CD8-positive, alpha-beta memory T cell (primary cell): Measurements from ENCODE around the gene EHMT1. TPM values are rescaled to one million over a fixed set of nuclear protein-coding genes. Genes with fewer than 3 reads are reported as not detected.

Experiments
- CTCF ChIA-PET: fragments of 350-600 bp; sonication (Branson Sonifier 250); formaldehyde crosslinking; loops from one replicate; lab custom pipeline; 2021; ENCODE audit warnings: antibody characterized with exemption; lab: Charles Lee
- POLR2A ChIA-PET: fragments of 350-600 bp; sonication (Branson Sonifier 250); formaldehyde crosslinking; loops from one replicate; lab custom pipeline; 2021; ENCODE audit warnings: antibody characterized with exemption; lab: Charles Lee
- DNase-seq, 5 donors: peaks; one replicate each; pipeline versions ENCODE4 v3.0.0 to v3.0.0-alpha.2; 2020 to 2022; ENCODE audit warnings: mixed read lengths in 1 of 5
- H3K27ac ChIP-seq: one replicate; pipeline ENCODE4 v1.7.0; 2013; ENCODE audit warnings: low read depth, mild to moderate bottlenecking, low read length, moderate library complexity
- H3K27me3 ChIP-seq: 2 replicates; pipeline ENCODE4 v1.7.0; 2013; ENCODE audit warnings: low read length, mild to moderate bottlenecking; ENCODE audit not compliant: insufficient read depth, poor library complexity, severe bottlenecking
- H3K36me3 ChIP-seq: 2 replicates; pipeline ENCODE4 v1.7.0; 2013; ENCODE audit warnings: mild to moderate bottlenecking, low read length, moderate library complexity; ENCODE audit not compliant: insufficient read depth
- H3K4me1 ChIP-seq: 2 replicates; pipeline ENCODE4 v1.7.0; 2013; ENCODE audit warnings: mild to moderate bottlenecking, low read length, moderate library complexity; ENCODE audit not compliant: insufficient read depth
- H3K4me3 ChIP-seq: 2 replicates; pipeline ENCODE4 v1.7.0; 2013; ENCODE audit warnings: mild to moderate bottlenecking, low read length
- H3K9me3 ChIP-seq: 2 replicates; pipeline ENCODE4 v1.7.0; 2013; ENCODE audit warnings: mild to moderate bottlenecking, low read length
- H3K27ac Mint-ChIP-seq, 8 donors: one replicate each; pipeline ENCODE4 v1.8.0; 2020 to 2021; ENCODE audit warnings: mixed read lengths in 8 of 8, mild to moderate bottlenecking in 6 of 8, inconsistent platforms in 3 of 8, moderate library complexity in 3 of 8
- H3K27me3 Mint-ChIP-seq, 2 donors: one replicate each; pipeline ENCODE4 v1.8.0; 2020 to 2021; ENCODE audit warnings: mixed read lengths in 2 of 2, mild to moderate bottlenecking in 1 of 2, moderate library complexity in 1 of 2
- H3K36me3 Mint-ChIP-seq, 3 donors: one replicate each; pipeline ENCODE4 v1.8.0; 2020 to 2021; ENCODE audit warnings: mixed read lengths in 3 of 3, inconsistent platforms in 1 of 3, mild to moderate bottlenecking in 1 of 3
- H3K4me1 Mint-ChIP-seq, 3 donors: one replicate each; pipeline ENCODE4 v1.8.0; 2020 to 2021; ENCODE audit warnings: mixed read lengths in 3 of 3, inconsistent platforms in 1 of 3, mild to moderate bottlenecking in 1 of 3
- H3K4me3 Mint-ChIP-seq, 7 donors: one replicate each; pipeline ENCODE4 v1.8.0; 2020 to 2021; ENCODE audit warnings: mixed read lengths in 7 of 7, mild to moderate bottlenecking in 6 of 7, moderate library complexity in 4 of 7, inconsistent platforms in 2 of 7
- H3K9me3 Mint-ChIP-seq, 5 donors: one replicate each; pipeline ENCODE4 v1.8.0; 2020 to 2022; ENCODE audit warnings: mixed read lengths in 5 of 5, mild to moderate bottlenecking in 3 of 5, moderate library complexity in 2 of 5, inconsistent platforms in 1 of 5
- polyA plus RNA-seq: library from polyadenylated mRNA; unstranded; fragments of 300-500 nt; fragmentation: Illumina TruSeq; gene quantifications from one replicate; pipeline ENCODE4 v1.2.3, GENCODE V29; 2021
- total RNA-seq, 2 experiments: library from RNA; stranded (reverse); gene quantifications; one replicate each; pipeline ENCODE4 v1.2.3, GENCODE V29; 2021

Gene EHMT1
- total RNA-seq, result 10 to 100 TPM; 68.9 to 74.6 TPM
- 37.0 TPM for polyA plus RNA-seq

GRCh38 chr9:137618105-137619067 lies at the start of gene EHMT1:
Gene EHMT1, plus strand, starts transcription at chr9:137619005. Its CDS starts 24 bp downstream, at chr9:137619029.
- Histone ChIP-seq H3K9me3 (no peaks in the 10 kb centered on the region), H3K36me3 (no peaks in the 10 kb centered on the region), H3K4me1 (peaks cover 32% of the 10 kb centered on the region), H3K4me3 (peak within 1 kb of the TSS; percentile 94), H3K27ac (peak within 1 kb of the TSS; percentile 93), H3K27me3 (no peaks in the 10 kb centered on the region)
- Mint-ChIP-seq H3K27ac (peak within 1 kb of the TSS; percentile 89 to 99 (median 95)), H3K9me3 (no peaks in the 10 kb centered on the region), H3K27me3 (no peaks in the 10 kb centered on the region), H3K36me3 (peaks cover 0 to 30% (median 0%) of the 10 kb centered on the region in 3 donors), H3K4me1 (peaks cover 36 to 44% (median 41%) of the 10 kb centered on the region in 3 donors), H3K4me3 (peak within 1 kb of the TSS; percentile 83 to 94 (median 90))
- peak; percentile 87 to 94 (median 91) for DNase-seq
- ChIA-PET CTCF (interaction anchor here (0.8 to 2.1 kb wide), 5 partner anchors 10 to 39 kb away, joined by 4 to 8 read pairs (median 6); partner anchors contain the start of genes DPH7 and ZMYND19), POLR2A (interaction anchor here (0.9 to 2.1 kb wide), 7 partner anchors 10 to 66 kb away, joined by 3 to 20 read pairs (median 5); partner anchors contain the start of genes ARRDC1, MRPL41 and ZMYND19)

DNA sequence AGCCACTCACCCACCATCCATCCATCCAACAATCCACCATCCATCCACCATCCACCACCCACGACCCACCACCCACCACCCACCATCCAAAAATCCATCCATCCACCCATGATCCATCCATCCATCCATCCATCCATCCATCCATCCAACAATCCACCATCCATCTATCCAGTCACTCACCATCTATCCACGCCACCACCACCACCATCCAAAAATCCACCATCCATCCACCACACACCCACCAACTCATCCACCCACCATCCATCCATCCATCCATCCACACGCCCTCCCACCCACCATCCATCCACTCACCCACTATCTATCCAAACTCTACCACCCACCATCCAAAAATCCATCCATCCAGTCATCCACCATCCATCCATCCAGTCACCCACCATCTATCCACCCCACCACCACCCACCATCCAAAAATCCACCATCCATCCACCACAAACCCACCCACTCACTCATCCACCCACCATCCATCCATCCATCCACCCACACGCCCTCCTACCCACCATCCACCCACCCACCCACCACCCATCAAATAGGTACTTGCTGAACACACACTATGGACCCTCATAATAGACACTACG lies 49.1 kb upstream of the EHMT1 start:
- H3K36me3 ChIP-seq, result peaks cover 18% of the 10 kb centered on the region
- no peaks in the 10 kb centered on the region for H3K9me3 Mint-ChIP-seq
- no peaks in the 10 kb centered on the region for H3K27me3 Mint-ChIP-seq
- peaks cover 7 to 16% (median 10%) of the 10 kb centered on the region in 3 donors for H3K4me1 Mint-ChIP-seq
- no peak overlapping the region for H3K4me3 ChIP-seq
- no peak overlapping the region for H3K27ac Mint-ChIP-seq
- H3K9me3 ChIP-seq, result no peaks in the 10 kb centered on the region
- DNase-seq, result no peak
- peaks cover 0 to 33% (median 9%) of the 10 kb centered on the region in 3 donors for H3K36me3 Mint-ChIP-seq
- no peaks in the 10 kb centered on the region for H3K4me1 ChIP-seq
- no peak overlapping the region for H3K27ac ChIP-seq
- CTCF ChIA-PET, result no interaction called here
- POLR2A ChIA-PET, result no interaction called here
- no peaks in the 10 kb centered on the region for H3K27me3 ChIP-seq
- no peak overlapping the region for H3K4me3 Mint-ChIP-seq

GRCh38 chr9:137570566-137570965 lies 48.2 kb upstream of the EHMT1 start:
- H3K4me1 ChIP-seq, result peaks cover under 1% of the 10 kb centered on the region

DNA sequence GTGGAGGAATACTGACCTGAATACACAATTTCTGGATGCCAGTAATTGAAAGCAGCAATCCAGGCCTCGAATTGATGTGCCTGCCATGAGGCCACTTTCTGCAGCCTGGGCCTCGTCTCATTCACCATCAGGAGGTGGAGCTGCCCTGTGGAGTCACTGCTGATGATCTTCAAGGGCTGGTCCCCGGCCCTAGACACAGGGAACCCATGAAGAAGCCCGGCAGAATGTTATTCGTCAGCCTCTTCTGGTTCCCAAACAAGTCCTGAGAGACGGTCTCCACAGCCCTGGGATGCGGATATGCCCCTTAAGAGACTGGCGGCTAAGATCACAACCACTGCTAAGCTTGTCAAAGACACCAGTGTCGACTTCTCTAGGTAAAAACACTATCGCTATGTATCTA lies 44.6 kb upstream of the EHMT1 start:
- Mint-ChIP-seq H3K9me3 (no peaks in the 10 kb centered on the region), H3K27ac (peak overlapping the region in 1 of 8 donors; percentile 33), H3K27me3 (no peaks in the 10 kb centered on the region), H3K4me3 (no peak overlapping the region), H3K4me1 (peaks cover 36 to 48% (median 39%) of the 10 kb centered on the region in 3 donors), H3K36me3 (peaks cover 0 to 51% (median 17%) of the 10 kb centered on the region in 3 donors)
- CTCF ChIA-PET, result no interaction called here
- no peak for DNase-seq
- Histone ChIP-seq H3K4me3 (no peak overlapping the region), H3K9me3 (no peaks in the 10 kb centered on the region), H3K27ac (no peak overlapping the region), H3K4me1 (peaks cover 26% of the 10 kb centered on the region), H3K27me3 (no peaks in the 10 kb centered on the region), H3K36me3 (peaks cover 26% of the 10 kb centered on the region)
- POLR2A ChIA-PET, result no interaction called here

More at GRCh38 chr9:137570566-137570965, 48.2 kb upstream of the EHMT1 start:
- H3K4me3 Mint-ChIP-seq, result no peak overlapping the region
- Histone ChIP-seq H3K27ac (no peak overlapping the region), H3K36me3 (peaks cover 18% of the 10 kb centered on the region), H3K9me3 (no peaks in the 10 kb centered on the region), H3K27me3 (no peaks in the 10 kb centered on the region), H3K4me3 (no peak overlapping the region)
- POLR2A ChIA-PET, result no interaction called here
- no peak for DNase-seq
- CTCF ChIA-PET, result no interaction called here
- no peaks in the 10 kb centered on the region for H3K27me3 Mint-ChIP-seq
- peaks cover 13 to 25% (median 15%) of the 10 kb centered on the region in 3 donors for H3K4me1 Mint-ChIP-seq
- peaks cover 0 to 41% (median 15%) of the 10 kb centered on the region in 3 donors for H3K36me3 Mint-ChIP-seq
- H3K9me3 Mint-ChIP-seq, result no peaks in the 10 kb centered on the region
- peak overlapping the region in 3 of 8 donors; percentile 14 to 72 (median 66) for H3K27ac Mint-ChIP-seq

GRCh38 chr9:137575364-137575715 lies 43.5 kb upstream of the EHMT1 start:
- H3K36me3 Mint-ChIP-seq, result peaks cover 0 to 49% (median 17%) of the 10 kb centered on the region in 3 donors
- peak overlapping the region in 5 of 7 donors; percentile 28 to 79 (median 46) for H3K4me3 Mint-ChIP-seq
- Histone ChIP-seq H3K36me3 (peaks cover 26% of the 10 kb centered on the region), H3K4me3 (no peak overlapping the region), H3K4me1 (peaks cover 26% of the 10 kb centered on the region), H3K9me3 (no peaks in the 10 kb centered on the region), H3K27ac (no peak overlapping the region), H3K27me3 (no peaks in the 10 kb centered on the region)
- H3K27me3 Mint-ChIP-seq, result no peaks in the 10 kb centered on the region
- CTCF ChIA-PET, result no interaction called here
- no peak for DNase-seq
- no peaks in the 10 kb centered on the region for H3K9me3 Mint-ChIP-seq
- POLR2A ChIA-PET, result no interaction called here
- H3K4me1 Mint-ChIP-seq, result peaks cover 34 to 47% (median 37%) of the 10 kb centered on the region in 3 donors
- peak overlapping the region in 4 of 8 donors; percentile 33 to 74 (median 45) for H3K27ac Mint-ChIP-seq

- no peak for DNase-seq
- Mint-ChIP-seq H3K4me3 (peak overlapping the region; percentile 24 to 86 (median 62)), H3K27ac (peak overlapping the region in 6 of 8 donors; percentile 26 to 74 (median 38)), H3K27me3 (no peaks in the 10 kb centered on the region), H3K36me3 (peaks cover 0 to 44% (median 17%) of the 10 kb centered on the region in 3 donors), H3K4me1 (peaks cover 31 to 42% (median 32%) of the 10 kb centered on the region in 3 donors), H3K9me3 (no peaks in the 10 kb centered on the region)
- ChIA-PET POLR2A (interaction anchor here (1.4 kb wide), 1 partner anchor 24 kb away, joined by 4 read pairs; the partner anchor contains the start of gene MRPL41), CTCF (no interaction called here)
- Histone ChIP-seq H3K27ac (no peak overlapping the region), H3K36me3 (peaks cover 26% of the 10 kb centered on the region), H3K4me3 (no peak overlapping the region), H3K9me3 (no peaks in the 10 kb centered on the region), H3K4me1 (peaks cover 26% of the 10 kb centered on the region), H3K27me3 (no peaks in the 10 kb centered on the region)
Measured at GRCh38 chr9:137575716-137576411, 42.9 kb upstream of the EHMT1 start.

DNA sequence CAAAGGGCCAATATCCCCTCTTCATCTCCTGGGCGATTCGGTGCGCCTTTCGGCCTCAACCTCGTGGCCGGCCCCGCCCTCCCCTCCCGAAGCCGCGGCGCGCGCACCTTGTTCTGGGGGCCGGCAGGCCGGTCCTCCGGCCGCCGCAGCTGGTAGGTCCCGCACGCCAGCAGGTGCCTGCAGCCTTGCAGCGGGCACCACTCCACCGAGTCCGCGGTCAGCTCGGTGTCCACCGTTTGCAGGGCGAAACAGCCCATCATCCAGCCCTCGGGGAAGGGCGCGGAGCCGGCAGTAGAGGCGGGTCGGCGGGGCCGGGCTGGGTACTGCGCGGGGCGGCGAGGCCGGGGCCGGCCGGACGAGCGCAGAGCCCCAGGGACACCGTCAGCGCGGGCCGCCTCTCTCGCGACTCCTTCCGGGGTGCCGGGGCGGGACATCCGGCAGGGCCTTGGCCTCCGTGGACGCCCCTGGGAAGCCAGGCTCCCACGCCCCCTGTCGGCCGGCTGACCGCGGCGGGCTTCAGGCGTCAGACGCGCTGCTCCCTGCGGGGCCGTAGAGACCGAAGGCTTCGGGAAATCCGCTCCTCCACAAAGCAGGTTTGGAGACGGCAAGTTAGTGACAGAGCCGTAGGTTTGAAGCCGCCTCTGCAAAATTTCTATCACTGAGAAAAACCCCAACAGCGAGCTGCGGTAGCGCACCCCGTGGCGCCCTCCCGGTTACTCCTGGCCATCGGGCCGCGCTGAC lies 40.1 kb upstream of the EHMT1 start, which contains the start of gene DPH7:
Gene DPH7, minus strand, starts transcription at position 408 of the 741 bp plus-strand sequence. Its CDS starts 148 bp downstream, at position 260.
- Mint-ChIP-seq H3K9me3 (no peaks in the 10 kb centered on the region), H3K27ac (peak within 1 kb of the TSS; percentile 41 to 93 (median 79))

More for the DNA sequence above, 40.1 kb upstream of the EHMT1 start, which contains the start of gene DPH7:
- ChIA-PET CTCF (interaction anchor here (0.7 to 2.6 kb wide), 11 partner anchors 8 to 69 kb away, joined by 3 to 13 read pairs (median 7); partner anchors contain the start of genes ARRDC1, EHMT1, MRPL41 and PNPLA7), POLR2A (interaction anchor here (0.8 to 1.5 kb wide), 2 partner anchors 26 to 27 kb away, joined by 5 read pairs; partner anchors contain the start of genes ARRDC1 and MRPL41)
- H3K27ac ChIP-seq, result peak within 1 kb of the TSS; percentile 65
- H3K4me3 Mint-ChIP-seq, result peak within 1 kb of the TSS; percentile 79 to 91 (median 83)
- peaks cover 0 to 53% (median 13%) of the 10 kb centered on the region in 3 donors for H3K36me3 Mint-ChIP-seq
- peaks cover 29 to 41% (median 31%) of the 10 kb centered on the region in 3 donors for H3K4me1 Mint-ChIP-seq
- H3K27me3 ChIP-seq, result no peaks in the 10 kb centered on the region
- peak within 1 kb of the TSS; percentile 78 for H3K4me3 ChIP-seq
- peak; percentile 89 to 97 (median 94) for DNase-seq
- peaks cover 15% of the 10 kb centered on the region for H3K36me3 ChIP-seq
- H3K9me3 ChIP-seq, result no peaks in the 10 kb centered on the region
- H3K4me1 ChIP-seq, result peaks cover 26% of the 10 kb centered on the region
- H3K27me3 Mint-ChIP-seq, result peaks cover 0 to 3% of the 10 kb centered on the region in 2 donors
